Measurements from ENCODE around the gene HOXD3.

HOXD3 gene

GRCh38 chr2:176212276-176212675 is 55.2 kb downstream of the HOXD3 start:
- DNase-seq (ENCODE audit: low spot score), result no peak

DNA sequence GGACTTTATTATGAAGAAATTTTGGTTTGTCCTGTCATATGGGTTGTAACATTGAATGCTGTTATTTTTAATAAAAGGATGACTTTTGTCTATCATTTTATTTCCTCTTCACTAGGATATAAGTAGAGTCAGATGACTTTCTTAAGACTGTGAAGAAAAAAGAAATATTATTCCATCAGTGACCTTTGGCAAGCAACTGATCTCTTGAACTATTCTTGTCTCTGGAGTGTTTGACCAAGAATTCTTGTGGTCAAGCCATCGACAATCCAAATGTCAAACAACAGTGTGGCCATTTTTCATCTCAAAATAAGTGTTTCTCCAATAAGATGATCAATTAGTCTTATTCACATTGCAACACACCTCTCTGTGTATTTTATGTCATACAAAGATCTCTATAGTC is 56.3 kb downstream of the HOXD3 start:
- DNase-seq (ENCODE audit: low spot score), result no peak
